NCI-H526 (cell line): ENCODE data around the gene ZNF878.

Experiments used
- DNase-seq, 2 experiments: peaks; one replicate each; lab custom pipeline; 2025; lab: John Stamatoyannopoulos, UW

Gene ZNF878

DNA sequence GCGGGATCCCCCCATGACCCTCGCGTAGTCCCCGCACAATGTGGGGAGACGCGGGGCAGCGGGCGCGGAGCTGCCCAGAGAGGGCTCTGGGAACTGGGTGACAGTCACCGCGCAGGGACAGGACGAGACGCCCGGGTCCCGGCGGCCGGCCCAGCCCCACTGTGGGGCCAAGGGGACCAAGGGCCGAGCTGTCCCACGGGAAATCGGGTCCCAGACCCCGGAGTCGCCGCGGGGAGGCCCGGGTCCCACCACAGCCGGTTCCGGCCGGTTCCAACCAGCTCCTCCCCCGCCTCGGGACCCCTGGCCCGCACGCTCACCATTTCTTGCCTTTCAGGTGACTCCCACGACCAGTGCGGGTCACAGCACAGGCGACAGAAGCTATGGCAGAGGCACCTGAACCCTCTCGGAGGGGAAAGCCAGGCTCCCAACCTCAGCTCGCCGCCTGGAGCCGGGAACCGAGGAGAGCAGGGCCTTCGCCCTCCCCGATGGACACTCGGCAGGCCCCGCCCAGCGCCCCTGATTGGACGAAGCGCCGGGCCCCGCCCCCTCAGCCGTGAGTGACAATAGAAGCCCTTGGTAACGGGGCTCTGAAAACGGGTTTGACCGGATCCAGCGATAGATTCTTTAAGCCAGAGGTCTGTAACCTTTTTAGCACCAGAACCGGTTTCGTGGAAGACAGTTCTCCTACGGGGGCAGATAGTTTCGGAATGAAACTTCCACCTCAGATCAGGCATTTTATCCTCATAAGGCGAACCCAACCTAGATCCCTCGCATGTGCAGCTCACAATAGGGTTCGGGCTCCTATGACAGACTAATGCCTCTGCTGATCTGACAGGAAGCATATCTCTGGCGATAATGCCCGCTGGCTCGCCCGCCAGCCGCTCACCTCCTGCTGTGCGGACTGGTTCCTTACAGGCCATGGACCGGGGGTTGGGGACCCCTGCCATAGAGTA, 17.3 kb downstream of the ZNF878 start, which contains the start of gene ZNF433:
TSS of gene ZNF433 (minus strand) at position 460 of the 953 bp plus-strand sequence. CDS start at position 320, 140 bp downstream.
- DNase-seq: peak; percentile 79 to 96

DNA sequence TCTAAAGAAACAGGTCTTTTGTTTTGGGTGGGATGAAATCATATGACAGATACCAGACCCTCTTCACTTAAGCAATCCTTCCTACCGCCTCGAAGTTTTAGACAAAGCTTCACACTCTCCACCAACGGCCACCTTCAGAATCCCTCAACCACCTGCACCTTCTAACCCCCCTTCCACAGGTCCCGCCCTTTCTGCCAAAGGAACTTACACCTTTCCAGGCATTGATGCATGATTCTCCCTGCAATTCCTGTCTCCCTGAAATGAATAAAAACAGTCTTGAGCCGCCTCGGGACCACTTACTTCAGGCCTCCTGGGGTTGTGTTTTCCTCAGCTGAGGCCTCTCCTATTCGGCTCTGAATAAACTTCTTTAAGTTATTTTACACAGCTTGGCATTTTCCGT, 18.1 kb downstream of the ZNF878 start:
- DNase-seq: peak in 1 of 2 experiments; percentile 10

DNA sequence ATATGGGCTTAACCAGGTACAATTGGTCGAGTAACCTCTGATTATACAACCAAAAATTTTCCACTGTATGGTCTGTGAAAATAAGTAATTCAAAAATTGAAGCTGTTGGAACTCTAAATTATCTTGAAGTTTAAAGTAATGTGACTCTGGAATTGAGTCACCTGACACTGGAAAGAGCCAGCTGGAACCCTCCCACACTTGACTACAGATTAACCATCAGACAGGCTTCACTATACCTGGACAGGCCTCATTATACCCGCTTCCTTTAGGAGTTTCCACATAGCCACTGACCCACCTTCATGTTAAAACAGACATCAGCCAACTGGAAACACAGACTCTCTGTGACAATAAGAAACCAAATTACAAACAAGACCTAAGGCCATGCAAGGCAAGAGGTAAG, 18.6 kb downstream of the ZNF878 start:
- DNase-seq: no peak

DNA sequence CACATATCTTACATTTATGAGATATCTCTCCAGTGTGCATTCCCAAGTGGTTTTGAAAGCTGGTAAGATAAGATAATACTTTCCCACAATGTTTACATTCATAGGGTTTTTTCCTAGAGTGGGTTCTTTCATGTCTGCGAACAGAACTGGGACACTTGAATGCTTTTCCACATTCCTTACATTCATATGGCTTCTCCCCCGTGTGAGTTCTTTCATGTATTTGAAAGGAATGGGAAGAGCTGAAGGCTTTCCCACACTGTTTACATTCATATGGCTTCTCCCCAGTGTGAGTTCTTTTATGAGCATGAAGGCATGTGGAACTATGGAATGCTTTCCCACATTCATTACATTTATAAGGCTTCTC, 37.0 kb downstream of the ZNF878 start:
- no peak for DNase-seq

DNA sequence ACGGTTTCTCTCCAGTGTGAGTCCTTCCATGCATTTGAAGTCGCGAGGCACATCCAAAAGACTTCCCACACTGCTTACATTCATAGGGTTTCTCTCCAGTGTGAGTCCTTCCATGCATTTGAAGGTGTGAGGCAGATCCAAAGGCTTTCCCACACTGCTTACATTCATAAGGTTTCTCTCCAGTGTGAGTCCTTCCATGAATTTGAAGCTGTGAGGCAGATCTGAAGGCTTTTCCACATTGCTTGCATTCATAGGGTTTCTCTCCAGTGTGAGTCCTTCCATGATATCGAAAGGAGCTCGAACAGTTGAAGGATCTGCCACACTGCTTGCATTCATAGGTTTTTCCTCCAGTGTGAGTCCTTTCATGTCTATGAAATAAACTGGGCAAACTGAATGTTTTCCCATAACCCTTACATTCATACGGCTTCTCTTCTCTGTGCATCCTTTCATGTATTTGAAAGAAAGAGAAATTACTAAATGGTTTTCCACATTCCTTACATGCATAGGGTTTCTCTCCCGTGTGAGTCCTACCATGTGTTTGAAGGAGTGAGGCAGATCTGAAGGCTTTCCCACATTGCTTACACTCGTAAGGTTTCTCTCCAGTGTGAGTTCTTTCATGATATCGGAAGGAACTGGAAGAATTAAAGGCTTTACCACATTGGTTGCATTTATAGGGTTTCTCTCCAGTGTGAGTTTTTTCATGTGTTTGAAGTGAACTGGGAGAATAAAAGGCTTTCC, 37.6 kb downstream of the ZNF878 start:
- DNase-seq: no peak

DNA sequence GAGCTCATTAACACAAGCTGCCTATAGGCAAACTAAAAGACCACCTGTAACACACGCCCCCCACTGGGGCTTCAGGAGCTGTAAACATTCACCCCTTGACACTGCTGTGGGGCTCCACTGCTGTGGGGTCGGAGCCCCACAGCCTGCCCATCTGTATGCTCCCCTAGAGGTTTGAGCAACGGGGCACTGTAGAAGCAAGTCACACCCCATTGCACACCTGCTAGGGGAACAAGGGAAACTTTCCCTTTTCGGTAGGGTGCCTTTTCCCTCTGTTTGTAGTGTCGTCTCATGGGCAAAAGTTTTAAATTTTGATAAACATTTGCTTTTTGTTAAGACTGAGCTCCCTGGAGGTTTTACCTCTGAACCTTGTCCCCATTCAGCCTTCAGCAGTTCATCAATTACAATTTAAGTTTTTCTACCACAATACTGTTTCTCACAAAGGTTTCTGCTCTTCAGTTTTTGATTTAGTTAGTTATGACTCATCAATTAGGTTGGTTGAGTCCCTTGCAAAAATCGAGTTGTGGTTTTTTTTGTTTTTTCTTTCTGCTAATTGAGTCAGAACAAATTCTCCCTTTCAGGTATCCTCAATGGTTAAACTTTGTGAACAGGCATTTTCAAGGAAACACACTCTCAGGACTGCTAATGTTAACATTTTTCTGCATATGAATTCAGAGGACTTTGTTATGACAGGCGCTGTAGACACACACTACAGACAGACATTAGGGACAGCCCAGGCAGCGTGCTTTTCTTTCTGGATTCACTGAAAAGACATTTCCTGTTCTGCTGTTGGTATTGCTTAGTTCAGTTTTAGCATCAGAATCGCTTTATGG, 52.4 kb downstream of the ZNF878 start:
- DNase-seq: no peak

DNA sequence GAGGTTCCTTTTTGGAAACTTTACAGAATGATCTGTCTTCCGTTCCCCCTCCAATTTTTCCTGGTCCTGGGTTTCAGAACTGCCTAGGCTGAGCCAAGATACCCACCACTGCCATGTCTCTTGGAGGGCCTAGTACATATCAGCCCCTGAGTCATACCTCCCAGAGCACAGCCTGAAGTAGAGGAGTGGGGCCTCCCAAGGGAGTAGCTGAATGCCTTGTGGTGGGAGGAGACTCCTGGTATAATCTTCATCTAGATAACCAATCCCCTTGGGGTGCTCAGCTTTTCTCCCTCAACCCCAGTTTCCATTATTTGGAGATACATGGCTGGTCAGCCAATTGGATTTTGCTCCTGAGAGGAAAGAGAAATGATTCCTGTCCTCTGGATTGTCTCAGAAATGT, 57.6 kb downstream of the ZNF878 start:
- DNase-seq: no peak
